GM19468 (cell line): ENCODE measurements around the gene PLCB1.
"Not testable (repeated sequence)": the region's sequence is repeated elsewhere in the genome, so short reads cannot be mapped to it uniquely, and the experiment has no call there.

Experiments
- ATAC-seq: cut with Tn5 transposase; IDR thresholded peaks from one replicate; pipeline ENCODE4 v1.9.1; 2021; ENCODE audit warnings: mild to moderate bottlenecking, moderate library complexity, moderate number of reproducible peaks; ENCODE audit not compliant: unreplicated experiment; ENCODE audit errors: extremely low read depth

PLCB1 gene

DNA sequence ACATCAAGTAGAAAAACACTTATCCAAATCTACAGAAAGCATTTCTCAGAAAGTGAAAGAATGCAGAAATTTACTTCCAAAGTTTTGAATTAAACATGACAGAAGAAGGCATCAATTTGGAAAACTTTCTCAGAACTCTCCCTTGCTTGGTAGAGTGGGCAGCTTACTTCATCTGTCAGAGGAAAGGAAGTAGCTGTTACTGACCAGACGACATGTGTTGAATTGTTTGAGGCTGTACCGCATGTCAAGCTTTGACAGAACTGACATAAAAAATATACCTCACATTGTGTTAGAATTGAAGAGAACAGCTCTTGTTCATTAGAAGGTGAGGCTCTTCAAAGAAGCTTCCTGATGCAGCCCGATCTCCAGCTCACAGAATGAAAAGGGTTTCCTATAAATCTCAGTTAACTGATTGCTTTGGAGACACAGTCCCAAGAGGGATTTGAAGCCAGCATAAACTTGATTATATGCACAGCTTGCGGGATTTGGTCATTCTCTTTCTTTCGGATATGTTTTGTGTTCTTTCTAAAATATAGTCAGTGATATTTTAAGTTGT is 190.7 kb downstream of the PLCB1 start:
- no peak for ATAC-seq

DNA sequence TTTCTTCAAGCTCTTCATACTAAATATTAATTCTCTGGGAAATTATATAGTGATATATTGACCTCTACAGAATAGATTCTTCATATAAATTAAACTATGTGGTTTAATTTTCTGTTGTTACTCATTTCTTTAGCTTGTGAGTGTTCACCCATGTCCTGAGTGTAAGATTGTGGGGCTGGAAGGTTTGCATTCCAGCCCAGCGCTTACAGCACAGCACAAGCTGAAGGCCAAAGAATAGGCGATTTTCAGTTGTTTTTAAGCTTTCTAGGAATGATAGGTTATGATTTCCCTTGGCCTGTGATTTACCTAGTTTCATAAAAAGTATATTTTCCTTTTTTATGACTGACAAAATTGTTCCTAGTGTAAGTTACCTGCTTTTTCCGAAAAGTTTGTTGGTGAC is 194.1 kb downstream of the PLCB1 start:
- no peak for ATAC-seq

DNA sequence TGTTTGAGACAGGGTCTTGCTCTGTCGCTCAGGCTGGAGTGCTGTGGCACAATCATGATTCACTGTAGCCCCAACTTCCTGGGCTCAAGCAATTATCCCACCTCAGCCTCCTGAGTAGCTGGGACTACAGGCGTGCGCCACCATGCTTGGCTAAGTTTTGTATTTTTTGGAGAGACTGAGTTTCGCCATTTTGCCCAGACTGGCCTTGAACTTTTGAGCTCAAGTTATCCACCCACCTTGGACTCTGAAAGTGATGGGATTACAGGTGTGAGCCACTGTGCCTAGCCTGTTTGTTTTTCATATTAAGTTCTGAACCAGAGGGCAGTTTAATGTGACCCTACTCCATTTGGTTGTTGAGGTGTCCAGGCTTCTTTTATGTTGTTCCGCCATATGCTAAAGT is 194.8 kb downstream of the PLCB1 start:
- ATAC-seq: no peak

DNA sequence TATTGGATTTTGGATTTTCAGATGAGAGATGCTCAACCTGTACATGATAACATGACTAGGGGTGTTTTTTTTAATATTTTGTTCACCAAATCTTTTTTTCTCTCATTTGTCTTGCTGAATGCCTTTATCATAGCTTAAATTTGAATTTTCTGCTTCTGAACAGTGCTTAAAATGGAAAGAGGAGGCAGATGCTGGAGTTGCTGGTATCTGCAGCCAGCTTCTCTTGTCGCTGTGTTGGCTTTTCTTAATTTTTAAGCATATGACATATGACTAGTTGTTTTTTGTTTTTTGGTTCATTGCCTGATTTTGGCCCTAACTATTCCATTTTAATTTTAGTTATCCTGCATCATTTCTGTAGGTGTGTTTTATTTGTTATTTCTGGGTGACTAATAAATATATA is 196.1 kb downstream of the PLCB1 start:
- no peak for ATAC-seq

DNA sequence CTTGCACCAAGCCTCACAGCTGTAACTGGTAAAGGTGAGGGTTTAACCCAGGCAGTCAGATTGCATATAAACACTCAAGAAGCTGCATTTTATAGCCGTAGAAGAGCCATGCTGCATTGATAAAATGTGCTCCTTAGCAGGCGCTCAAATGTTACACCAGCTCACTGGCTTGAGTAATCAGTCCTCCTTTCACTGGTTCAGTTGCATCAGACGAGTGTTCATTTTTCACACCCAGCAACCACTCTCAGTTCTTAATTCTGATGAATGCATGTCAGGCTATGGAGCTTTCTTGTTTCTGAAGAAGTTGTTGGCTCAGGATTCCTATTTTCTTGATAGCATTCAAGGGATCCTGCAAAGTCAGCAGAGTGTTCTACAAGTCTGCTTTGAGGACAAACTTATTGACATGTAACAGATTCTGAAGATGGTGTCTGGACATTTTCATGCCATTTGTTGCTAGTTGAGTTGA is 198.3 kb downstream of the PLCB1 start:
- no peak for ATAC-seq

DNA sequence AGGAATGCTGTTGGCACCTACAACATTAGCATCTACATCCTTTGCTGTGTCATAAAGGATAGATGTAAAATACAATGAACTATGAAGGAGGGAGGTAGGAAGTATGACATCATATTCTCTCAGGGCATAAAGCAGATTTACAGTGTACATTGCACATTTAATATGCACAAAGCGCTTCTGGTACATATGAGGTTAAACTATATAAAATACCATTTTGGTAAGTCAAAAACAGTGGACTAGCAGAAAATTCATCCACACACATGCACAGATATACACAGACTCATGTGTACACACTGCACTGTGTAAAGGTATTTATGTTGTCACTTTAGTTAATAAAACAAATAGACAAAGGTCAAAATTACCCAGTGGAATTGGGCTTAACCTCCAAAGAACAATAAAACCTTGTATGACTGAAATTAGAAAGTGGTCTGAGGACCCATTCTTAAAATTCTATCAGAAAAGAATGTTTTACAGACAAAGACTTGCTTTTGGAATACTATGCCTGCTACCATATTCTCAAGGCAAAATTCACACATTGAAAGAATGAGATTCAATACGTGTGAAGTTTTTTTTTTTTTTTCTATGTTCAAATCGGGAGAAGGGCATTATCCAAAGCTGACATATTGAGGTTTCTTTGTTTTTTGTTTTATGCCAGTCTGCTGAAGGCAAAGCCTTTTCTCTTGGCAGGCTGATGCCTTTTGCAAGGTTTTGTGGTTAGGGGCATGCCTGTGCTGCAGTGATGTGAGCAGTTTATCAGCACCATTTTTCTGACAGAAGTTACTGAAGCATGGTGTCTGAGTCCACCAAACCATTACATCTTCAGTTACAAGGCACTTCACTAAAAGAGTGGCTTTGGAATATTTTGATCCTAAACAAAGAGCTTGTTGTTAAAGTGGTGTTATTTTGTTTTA is 199.0 kb downstream of the PLCB1 start:
- ATAC-seq: no peak

DNA sequence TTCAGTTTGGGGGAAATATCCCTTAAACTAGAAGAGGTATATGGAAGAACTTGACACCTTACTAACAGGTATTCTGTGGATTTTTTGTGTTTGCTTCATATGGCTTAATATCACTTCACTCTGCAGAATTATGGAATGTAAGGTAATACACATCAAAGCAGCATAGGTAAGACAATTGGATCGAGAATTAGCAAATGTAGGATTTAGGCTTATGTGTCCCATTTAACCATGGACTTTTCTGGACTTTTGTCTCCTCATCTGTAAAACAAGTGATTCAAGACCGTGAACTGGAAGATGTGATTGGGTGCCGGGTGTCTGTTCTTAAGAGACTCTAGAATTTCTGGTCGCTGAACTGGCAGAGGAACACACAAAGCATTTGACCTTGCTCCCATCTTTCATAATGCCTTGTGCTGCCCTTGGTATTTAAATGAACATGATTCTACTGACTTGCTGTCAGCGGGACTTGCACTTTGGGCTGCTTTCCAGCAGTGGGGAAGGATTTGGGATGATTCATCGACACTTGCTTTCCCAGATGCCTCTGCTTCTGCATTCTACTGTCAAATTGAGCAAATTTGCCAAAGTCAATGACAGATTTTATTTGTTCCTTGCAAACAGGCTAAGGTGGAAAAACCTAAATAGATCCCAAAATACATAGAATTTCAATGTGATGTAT is 199.8 kb downstream of the PLCB1 start:
- ATAC-seq: no peak

DNA sequence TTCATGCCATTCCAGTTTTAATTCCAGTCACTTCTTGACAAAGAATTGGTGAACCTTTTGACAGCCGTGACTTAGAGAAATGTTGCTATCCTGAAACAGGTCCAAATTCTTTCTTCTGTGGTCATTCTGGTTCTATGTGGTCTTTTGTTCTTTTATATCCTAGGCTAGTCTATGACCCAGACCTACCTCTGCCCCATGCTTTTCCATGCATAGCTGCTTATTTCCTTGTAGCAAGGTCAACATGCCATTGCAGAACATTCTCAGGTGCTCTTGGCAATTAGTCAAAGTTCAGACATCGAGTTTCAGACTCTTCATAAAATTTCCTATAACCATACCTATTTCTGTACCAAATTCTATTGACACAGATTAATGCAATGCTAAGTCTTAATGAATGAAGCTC is 202.6 kb downstream of the PLCB1 start:
- ATAC-seq: no peak

DNA sequence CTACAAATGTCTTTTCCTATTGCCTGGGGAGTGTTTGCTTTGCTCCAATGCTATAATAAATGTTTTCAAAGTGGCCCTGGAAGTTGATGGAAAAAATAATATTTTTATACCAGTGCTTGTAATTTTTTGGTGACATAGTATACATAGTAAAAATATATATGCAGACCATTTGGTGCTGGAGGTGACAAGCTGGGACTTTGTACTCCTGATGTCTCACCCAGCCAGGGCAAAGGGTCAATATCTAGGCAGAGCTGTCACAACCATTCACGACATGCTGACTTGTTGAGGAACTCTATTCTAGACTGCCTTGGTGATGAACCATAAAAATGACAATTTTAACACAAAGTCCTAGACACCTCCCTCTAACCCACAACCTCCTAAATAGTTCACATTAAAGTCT is 203.0 kb downstream of the PLCB1 start:
- no peak for ATAC-seq

DNA sequence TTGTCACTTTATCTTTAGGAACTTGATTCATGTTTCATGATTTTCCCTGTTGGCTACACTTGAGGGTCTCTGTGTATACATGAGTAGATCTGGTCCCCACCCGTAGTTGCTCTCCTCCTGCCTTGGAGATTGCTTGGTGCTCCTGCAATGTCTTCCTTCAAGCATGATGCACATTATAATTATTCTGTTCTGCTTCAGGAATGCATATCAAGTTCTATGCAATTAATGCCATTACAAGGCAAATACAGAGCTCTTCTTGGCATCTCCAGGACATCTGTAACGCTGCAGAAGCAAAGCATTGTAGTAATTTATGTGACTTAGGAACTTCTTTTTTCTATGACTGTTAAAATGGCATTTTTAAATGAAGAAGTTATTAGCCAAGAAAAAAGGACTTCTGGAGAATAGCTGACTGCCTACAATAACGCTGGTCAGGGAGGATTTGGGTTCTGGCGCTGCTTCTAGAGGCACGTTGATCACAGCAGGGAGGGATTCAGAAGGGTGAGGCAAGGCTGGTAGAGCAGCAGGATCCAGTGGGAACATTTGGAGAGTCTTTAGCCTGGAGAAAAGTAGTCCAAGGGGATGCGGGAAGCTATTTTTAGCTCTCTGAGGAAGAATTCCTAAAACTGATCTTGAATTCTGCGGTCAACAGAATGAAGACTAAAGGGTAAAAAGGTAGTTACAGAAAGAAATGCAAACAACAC is 203.6 kb downstream of the PLCB1 start:
- ATAC-seq: no peak

DNA sequence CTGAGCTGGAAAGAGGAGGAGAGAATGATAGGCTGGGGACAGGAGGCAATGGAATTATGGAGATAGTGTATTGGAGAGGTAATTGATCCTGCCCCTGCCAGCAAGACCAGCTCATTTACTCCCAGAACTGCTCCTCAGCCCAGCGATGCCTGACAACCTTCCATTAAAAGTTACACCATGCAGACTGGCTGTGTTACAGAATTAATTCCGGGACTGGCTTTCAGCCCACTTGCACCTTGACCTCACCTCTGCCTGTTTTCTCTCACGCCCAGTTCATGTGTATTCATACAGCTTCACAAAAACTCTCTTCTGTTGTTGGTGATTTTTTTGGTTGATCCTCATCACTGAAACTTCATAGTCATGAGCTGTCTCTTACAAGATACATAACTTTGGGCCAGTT is 207.3 kb downstream of the PLCB1 start:
- ATAC-seq: no peak

DNA sequence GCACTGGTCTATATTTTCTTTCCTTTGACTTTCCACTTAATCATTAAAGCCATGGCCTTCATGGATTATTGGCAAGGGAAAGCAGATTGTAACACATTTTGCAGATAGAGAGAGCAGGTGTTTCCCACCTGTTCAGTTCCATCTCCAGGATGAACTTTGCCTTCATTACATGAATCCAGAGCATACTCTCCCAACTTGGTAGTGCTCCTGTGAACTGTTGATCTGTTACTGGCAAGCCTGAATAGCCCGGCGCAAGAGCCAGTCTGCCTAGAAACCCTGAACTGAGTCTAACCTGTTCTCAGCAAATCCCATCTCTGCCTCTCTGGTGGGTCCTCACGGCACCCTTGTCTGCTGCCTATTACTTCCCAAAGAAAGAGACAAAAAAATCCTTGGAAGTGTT is 210.3 kb downstream of the PLCB1 start:
- ATAC-seq: no peak

DNA sequence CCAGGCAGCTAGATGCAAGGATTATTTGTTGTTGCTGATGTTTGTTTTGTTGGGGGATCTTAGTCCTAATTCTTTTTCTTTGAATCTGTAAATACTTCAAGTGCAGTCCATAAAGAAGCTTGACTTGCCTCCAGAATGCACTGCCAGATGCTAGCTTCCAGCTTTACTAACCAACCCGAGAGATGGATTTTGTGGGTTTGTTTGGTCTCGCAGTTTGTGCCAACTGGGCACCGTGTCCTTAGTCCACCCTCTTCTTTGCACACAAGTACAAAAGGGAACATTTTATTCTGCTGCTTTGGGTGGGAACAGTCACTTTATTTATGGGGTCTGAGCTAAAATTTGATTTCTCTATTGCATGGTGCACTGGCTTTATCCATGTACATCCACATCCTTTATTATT is 212.0 kb downstream of the PLCB1 start:
- no peak for ATAC-seq

DNA sequence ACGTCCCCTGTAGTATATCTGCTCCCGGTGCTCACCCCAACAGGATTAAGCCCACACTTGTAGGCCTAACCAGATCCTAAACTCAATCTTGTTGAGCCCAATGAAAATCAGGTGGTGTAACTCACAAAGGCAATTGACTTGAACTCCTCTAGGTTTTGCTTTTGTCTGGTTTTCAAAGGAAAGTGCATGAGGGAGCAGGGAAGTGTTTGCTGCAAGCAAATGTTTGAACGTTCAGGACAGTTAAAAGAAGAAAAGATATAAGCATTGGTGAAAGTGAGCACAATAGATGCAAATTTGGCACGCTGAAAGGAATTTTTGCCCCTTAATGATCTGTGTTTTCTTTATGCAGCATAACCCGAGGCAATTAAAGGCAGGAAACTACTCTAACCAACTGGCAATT is 212.6 kb downstream of the PLCB1 start:
- no peak for ATAC-seq

DNA sequence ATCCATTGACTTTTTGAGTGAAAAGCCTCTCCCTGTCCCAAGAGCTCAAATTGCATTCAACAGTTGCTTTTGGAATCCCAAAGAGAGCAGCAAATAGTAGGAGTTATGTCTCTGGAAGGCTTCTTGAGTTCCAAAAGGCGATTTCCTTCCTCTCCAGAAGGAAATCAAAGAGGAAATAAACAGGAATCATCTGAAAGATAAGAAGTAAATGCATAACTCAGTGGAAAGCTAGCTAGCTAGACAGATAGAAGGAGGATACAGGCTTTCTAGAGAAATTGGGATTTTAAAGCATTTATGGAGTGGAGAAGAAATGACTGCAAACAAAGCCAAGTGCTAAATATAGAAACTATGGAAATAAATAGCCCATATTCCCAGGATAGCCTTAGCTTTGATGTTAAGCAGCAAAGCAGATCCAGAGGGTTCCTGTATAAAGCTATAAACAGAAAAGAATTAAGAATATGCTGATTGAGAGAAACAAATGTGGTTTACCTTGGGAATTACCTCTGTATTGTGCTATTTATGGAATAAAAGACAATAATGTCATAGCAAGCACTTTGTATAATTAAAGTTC is 214.7 kb downstream of the PLCB1 start:
- no peak for ATAC-seq

DNA sequence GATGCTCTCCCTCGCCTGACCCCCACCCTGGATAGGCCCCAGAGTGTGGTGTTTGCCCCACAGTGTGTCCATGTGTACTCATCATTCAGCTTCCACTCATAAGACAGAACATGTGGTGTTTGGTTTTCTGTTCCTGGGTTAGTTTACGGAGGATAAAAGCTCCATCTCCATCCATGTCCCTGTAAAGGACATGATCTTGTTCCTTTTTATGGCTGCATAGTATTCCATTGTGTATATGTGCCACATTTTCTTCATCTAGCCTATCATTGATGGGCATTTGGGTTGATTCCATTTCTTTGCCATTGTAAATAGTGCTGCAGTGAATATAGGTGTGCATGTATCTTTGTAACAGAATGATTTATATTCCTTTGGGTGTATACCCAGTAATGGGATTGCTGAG is 218.2 kb downstream of the PLCB1 start:
- ATAC-seq: not testable (repeated sequence)

DNA sequence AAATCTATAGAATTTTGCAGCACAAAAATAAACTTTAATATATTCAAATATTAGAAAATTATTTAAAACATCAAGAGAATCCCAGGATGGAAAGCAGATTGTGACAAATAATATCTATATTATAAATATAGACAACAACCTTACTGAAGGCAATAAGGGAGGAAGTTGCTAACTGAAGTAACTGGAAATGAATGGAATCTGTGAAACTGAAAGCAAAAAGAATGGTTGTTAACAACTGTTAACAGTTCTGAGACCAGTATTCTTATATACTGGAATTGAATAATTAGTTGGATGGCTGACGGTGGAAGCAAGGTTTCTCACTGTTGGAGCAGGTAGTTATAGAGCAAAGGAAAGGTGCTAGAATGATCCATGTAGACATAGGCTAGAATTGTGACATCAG is 220.4 kb downstream of the PLCB1 start:
- ATAC-seq: no peak

DNA sequence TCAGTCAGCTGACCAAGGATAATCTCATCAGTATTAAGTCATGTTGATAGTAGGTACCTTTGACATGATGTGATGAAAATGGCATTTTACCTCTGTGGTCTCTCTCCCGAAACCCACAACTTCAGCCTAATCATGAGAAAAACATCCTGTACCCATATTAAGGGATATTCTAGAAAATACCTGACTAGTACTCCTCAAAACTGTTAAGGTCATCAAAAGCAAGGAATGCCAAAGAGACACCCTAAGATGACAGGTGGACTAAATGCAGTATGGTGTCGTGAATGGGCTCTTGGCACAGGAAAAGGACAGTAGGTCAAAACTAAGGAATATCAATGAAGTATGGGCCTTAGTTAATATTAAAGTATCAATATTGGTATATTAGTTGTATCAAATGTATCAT is 221.4 kb downstream of the PLCB1 start:
- ATAC-seq: no peak

DNA sequence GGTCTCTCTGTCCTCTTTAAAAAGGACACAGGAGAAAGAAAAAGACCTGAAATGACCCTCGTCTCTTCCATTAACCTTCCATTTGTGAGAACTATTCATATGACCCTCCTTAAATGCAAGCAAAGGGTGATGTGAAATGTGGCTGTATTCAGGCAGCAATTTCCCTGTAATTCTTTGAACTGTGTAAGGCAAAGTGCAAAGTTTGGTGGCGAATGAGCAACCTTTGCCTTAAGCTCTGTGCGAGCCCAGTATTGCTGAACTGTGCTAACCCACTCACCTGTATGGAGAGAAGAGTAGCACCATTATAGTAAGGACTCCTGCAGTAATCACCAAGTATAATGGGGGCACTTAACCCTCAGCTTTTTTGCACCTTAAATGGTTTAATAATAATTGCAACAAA is 223.4 kb downstream of the PLCB1 start:
- no peak for ATAC-seq

DNA sequence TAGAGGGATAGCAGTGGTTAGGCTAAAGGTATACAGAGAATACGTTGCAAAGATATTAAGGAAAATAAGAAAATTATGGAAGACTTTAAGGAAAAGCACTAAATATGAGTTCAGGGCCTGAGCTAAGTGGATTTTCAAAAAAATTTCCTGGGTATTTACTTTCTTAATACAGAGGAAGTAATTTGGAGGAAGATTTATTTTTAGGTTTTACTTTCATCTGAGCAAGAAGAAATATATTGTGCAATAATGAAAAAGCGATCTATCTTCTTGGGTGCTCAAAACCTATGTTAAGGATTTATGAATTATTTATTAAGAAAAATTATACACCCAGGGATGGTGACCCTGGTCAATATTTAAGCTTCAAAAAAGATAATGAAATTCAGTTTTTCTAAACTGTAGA is 224.7 kb downstream of the PLCB1 start:
- no peak for ATAC-seq
